Right ventricle myocardium superior (tissue), 1 donor: Measurements from ENCODE around the gene TCTN2. TPM values are rescaled to one million over a fixed set of nuclear protein-coding genes. Genes with fewer than 3 reads are reported as not detected.

Experiments
- ATAC-seq: fragments of 200-7000 bp; cut with Tn5 transposase; one replicate; pipeline ENCODE4 v1.9.1; 2020; ENCODE audit warnings: mild to moderate bottlenecking; ENCODE audit not compliant: poor library complexity
- DNase-seq: peaks from one replicate; pipeline ENCODE4 v3.0.0-alpha.2; 2020
- intact Hi-C: fragments of 100-400 bp; cut with DNase I; formaldehyde crosslinking; loops from one replicate; pipeline ENCODE4 v1.11.2; 2022
- total RNA-seq: library from RNA; stranded (reverse); fragmentation: NEBNext Ultra II Directional; extraction: Animal tissue kit (Norgen Biotek cat#: 25700); gene quantifications from one replicate; pipeline ENCODE4 v1.2.1, GENCODE V29; 2021
- donor health status: DM: no; HTN: yes; CAD: no; lungs with severe emphysema.

The TCTN2 gene
- total RNA-seq, 1 donor from 2014 or later, result 3.3 TPM

DNA sequence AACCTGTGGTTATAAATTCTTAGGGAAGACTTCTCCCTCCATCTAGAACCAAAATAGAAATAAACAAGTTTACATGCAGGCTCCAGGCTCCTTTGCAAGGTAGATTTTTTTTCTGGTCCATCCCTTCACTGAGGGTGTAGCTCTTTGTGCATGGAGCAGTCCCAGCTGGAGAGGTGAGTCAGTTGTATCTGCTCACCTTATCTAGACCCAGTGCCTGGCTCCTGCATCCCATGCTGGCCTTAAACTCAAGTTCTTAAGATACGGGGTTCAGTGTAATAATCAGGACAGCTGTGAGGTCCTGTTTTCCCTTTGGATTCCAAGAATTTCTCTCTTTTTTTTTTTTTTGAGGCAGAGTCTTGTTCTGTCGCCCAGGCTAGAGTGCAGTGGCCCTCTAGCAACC, 56.0 kb downstream of the TCTN2 start:
- intact Hi-C loops, result no loop called here
- DNase-seq (no peak), ATAC-seq (no peak)

GRCh38 chr12:123727878-123728277, 57.0 kb downstream of the TCTN2 start:
- intact Hi-C loops, result no loop called here
- DNase-seq (no peak), ATAC-seq (no peak)

DNA sequence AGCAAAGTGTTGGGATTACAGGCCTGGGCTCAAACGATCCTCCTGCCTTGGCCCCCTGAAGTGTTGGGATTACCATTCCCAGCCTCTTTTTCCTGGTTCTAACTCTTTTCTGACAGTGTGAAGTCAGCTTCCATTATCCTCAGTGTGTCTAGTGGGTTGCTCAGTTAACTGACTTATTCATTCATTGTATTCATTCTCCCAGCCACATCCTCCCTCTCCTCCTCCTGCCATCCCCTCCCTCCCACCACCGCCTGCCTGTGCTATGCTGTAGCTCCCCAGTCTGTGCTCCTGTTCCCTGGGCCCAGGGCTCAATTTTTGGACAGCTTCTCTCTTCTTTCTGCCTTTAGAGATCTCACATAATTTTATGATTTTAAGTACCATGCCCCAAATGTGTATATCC, 60.7 kb downstream of the TCTN2 start:
- ATAC-seq, result no peak
- DNase-seq, result no peak
- intact Hi-C loops, result no loop called here

- intact Hi-C loops, result no loop called here
- ATAC-seq (no peak), DNase-seq (no peak)
Observed at GRCh38 chr12:123732251-123732650, 61.3 kb downstream of the TCTN2 start.

- DNase-seq (no peak), ATAC-seq (no peak)
- intact Hi-C loops, result no loop called here
Observed at GRCh38 chr12:123733229-123733628, 62.3 kb downstream of the TCTN2 start.

DNA sequence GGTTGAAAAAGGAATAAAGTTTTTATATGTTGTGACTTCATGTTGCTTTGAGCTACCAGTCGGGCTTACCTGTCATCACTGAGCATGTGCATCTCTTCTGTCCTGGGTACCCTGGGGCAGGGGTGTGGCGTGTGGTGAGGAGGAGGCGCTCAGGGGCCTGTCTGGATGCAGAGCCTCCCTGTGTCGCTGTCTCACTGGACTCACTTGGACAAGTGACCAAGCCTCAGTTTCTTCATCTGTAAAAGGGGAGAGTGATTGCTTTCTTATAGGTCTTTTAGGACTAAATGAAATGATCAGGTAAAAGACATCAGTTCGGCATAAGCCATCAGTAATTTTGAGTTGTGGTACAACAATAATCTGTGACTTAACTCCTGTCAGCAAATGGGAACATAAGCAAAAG, 63.4 kb downstream of the TCTN2 start:
- ATAC-seq, result no peak
- intact Hi-C loops, result no loop called here
- no peak for DNase-seq

DNA sequence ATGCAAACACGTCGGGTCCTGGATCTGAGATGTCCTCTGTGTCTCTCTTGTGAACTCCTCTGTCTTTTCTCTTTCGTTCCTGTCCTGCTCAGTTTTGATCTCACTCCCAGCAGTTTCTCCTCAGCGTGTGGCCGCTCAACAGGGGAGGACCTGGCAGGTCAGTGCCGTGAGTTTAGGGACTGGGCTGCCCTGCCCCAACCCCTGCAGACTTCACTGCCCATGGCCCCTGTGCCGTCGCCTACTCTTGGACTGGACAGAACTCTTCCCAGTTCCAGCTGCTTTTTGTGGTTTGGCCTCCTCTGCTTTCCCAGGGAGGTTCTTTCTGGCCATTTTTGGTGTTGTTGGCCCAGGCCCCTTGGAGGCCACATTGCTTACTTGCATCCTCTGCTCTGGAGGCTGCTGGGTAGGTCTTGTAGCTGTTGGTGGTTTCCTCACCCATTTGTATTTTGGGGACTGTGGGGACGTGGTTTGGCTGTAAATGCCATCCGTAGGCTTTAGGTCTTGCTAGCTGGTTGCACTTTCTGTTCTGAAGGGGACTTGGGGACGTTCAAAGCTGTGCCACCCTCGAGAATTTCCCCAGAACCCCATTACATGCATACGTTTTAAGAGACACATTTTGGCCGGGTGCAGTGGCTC, 71.1 kb downstream of the TCTN2 start:
- intact Hi-C loops, result no loop called here
- ATAC-seq (no peak), DNase-seq (no peak)

- no peak for DNase-seq
- intact Hi-C loops, result no loop called here
- ATAC-seq, result no peak
Observed at GRCh38 chr12:123743002-123743401, 72.1 kb downstream of the TCTN2 start.

GRCh38 chr12:123744836-123745235, 73.9 kb downstream of the TCTN2 start:
- no peak for ATAC-seq

GRCh38 chr12:123747309-123747708, 76.4 kb downstream of the TCTN2 start:
- DNase-seq (no peak), ATAC-seq (no peak)
- intact Hi-C loops, result no loop called here

More at GRCh38 chr12:123744836-123745235, 73.9 kb downstream of the TCTN2 start:
- DNase-seq, result no peak
- intact Hi-C loops, result no loop called here

DNA sequence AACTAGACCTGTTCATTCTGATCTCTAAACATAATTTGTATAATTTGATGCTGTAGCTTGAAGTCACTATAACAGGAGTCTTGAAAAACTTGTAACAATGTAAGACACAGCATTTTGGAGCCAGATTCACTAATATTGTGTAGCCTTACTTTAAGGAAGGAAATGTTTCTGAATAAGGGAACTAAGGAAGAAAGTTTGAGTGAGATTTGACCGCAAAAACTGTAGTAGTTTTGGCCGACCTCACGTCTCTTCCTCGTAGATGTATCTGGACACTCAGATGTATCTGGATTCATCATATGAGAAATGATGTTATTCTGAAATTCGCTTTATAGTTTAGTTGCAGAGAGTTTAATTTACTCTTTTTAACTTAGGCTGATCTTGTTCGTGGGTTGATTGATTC, 77.2 kb downstream of the TCTN2 start:
- no peak for ATAC-seq
- intact Hi-C loops, result no loop called here
- no peak for DNase-seq

GRCh38 chr12:123748661-123749060, 77.7 kb downstream of the TCTN2 start:
- intact Hi-C loops, result no loop called here
- no peak for DNase-seq
- ATAC-seq, result no peak

DNA sequence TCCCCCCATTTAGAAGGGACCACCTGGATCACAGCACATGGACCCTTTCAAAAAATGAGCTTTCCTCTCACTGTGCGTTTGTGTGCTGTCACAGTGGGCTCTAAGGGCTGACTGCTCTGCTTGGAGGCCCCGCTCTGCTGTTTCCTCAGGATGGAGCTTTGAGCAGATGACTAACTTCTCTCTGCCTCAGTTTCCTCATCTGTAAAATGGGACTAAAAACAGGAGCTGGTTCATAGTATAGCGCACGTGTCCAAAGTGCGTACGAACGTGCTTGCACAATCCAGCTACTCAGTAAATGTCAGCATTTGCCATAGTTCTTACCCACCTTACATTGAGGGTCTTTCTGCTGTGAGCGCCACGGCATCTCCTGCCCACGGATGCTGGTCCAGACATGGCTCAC, 78.4 kb downstream of the TCTN2 start:
- intact Hi-C loops, result no loop called here
- DNase-seq, result no peak
- ATAC-seq, result no peak

- ATAC-seq, result no peak
- intact Hi-C loops, result no loop called here
- no peak for DNase-seq
Observed at GRCh38 chr12:123750159-123750656, 79.3 kb downstream of the TCTN2 start.

DNA sequence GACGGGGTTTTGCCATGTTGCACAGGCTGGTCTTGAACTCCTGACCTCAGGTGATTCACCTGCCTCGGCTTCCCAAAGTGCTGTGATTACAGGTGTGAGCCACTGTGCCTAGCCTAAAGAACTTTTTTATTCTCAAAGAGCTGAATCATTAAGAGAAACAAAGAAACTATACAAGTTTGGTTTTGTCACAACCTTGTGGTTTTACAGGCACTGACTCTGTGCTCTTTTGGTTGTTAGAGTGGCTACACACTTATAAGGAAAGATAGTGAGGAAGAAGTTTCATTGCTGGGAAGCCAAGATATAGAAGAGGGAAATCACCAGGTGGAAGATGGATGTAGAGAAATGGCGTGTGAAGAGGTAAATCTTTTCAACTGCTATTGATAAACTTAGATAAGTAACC, 81.1 kb downstream of the TCTN2 start:
- intact Hi-C loops, result no loop called here
- ATAC-seq, result no peak

DNA sequence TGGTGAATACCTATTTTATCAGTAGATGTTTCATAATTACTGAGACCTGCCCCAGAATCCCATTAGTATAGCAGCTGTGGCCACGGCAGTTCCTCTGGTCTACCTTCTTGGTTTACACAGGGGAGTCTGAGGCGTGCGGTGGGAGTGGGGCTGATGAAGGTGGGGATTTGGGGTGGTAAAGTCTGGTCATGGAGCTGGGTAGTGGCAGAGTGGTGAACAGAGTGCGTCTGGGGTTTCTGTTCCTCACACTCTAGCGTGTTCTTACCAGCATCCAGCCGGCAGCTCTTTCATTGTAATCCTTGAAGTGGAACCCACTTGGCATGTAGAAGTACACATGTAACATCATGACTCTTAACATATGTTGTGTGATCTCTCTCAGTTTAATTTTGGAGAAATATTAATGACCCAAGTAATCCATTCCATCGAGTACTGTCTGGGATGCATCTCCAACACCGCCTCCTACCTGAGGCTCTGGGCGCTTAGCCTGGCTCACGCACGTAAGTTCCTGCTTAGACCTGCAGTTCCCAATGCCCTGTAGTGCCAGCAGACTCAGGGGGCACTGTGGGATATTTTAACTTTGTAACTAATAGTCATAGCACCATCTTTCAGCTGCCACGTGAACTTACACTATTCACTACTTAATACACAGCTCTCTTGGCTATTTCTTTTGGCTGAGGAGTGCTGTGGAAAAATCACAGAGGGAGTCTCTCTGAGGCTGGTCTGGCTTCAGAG, 83.3 kb downstream of the TCTN2 start:
- DNase-seq (no peak), ATAC-seq (no peak)
- intact Hi-C loops, result no loop called here

More for the DNA sequence above, 81.1 kb downstream of the TCTN2 start:
- no peak for DNase-seq

DNA sequence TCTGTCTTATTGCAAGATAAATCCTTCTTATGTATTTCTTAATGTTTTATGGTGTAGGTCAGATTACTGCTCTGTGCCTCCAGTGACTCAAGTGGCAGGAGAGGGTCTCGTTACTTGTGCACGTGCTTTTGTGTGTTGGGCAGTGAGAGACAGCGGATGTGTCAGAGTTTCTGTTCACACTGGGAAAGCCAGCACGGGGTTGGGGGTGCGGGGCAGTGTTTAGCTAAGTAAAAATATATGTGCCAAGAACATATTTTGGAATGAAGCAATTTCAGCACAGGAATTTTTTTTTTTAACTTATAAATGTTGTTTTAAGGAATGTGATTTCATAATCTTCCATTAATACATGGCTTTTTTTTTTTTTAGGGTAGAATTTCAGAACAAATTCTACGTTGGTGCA, 86.6 kb downstream of the TCTN2 start:
- DNase-seq (no peak), ATAC-seq (no peak)
- intact Hi-C loops, result no loop called here
